IMR-90 (cell line): ENCODE data around the gene RTEL1.

Source experiments
- CEBPB ChIP-seq: IDR thresholded peaks from 2 replicates; pipeline ENCODE4 v1.6.1; 2012; ENCODE audit warnings: low read depth, low read length, improper control_type of control experiment
- CTCF ChIP-seq: conservative IDR thresholded peaks from 2 replicates; pipeline ENCODE4 v1.5.1; 2012; ENCODE audit warnings: mild to moderate bottlenecking, low read depth, low read length, improper control_type of control experiment
- POLR2A ChIP-seq: IDR thresholded peaks from 2 replicates; pipeline ENCODE4 v1.6.1; 2012; ENCODE audit warnings: mild to moderate bottlenecking, low read depth, low read length
- RCOR1 ChIP-seq: IDR thresholded peaks from 2 replicates; pipeline ENCODE4 v1.6.1; 2012; ENCODE audit warnings: mild to moderate bottlenecking, low read length, improper control_type of control experiment; ENCODE audit not compliant: insufficient replicate concordance

GRCh38 chr20:63686094-63686491, 28.0 kb downstream of the RTEL1 start:
- TF ChIP-seq CTCF (no peak), POLR2A (no peak), CEBPB (no peak), RCOR1 (no peak)
